ENCODE measurements around the gene RHEBL1.

RHEBL1 gene

GRCh38 chr12:49032276-49032675 is 37.5 kb downstream of the RHEBL1 start:
- Histone ChIP-seq H2AK5ac (ENCODE audit: low read length, severe bottlenecking) (no peak overlapping the region), H2BK12ac (ENCODE audit: low read length in 2 of 2) (no peak overlapping the region), H4K8ac (ENCODE audit: low read length) (no peak overlapping the region), H3K4me1 (ENCODE audit: control insufficient read depth, insufficient read depth, low read depth, low read length) (peaks cover 2% of the 10 kb centered on the region), H4K91ac (ENCODE audit: low read length) (no peak overlapping the region), H3K14ac (ENCODE audit: low read length in 2 of 2) (no peak overlapping the region), H2AFZ (ENCODE audit: low read depth, low read length) (no peak overlapping the region), H3K4ac (ENCODE audit: low read depth in 1 of 2, low read length in 2 of 2) (no peak overlapping the region), H3K9me3 (ENCODE audit: control insufficient read depth, low read length) (no peaks in the 10 kb centered on the region), H3K27ac (ENCODE audit: low read length, poor library complexity, severe bottlenecking) (no peak overlapping the region), H3K79me1 (replicated peaks; ENCODE audit: low read length, poor library complexity, severe bottlenecking) (peaks cover 65% of the 10 kb centered on the region), H3K27me3 (ENCODE audit: control insufficient read depth in 1 of 2, insufficient read depth in 1 of 2, low read length in 2 of 2) (no peaks in the 10 kb centered on the region), H3K18ac (ENCODE audit: low read depth in 1 of 2, low read length in 2 of 2) (no peak overlapping the region), H3K4me2 (ENCODE audit: low read length, poor library complexity, severe bottlenecking) (no peak overlapping the region), H2BK15ac (ENCODE audit: low read depth, poor library complexity, severe bottlenecking) (no peak overlapping the region), H3K9ac (ENCODE audit: low read length) (no peak overlapping the region), H3K23ac (ENCODE audit: low read length in 2 of 2) (no peak overlapping the region), H3K4me3 (ENCODE audit: insufficient read depth in 1 of 2, low read depth in 1 of 2, low read length in 2 of 2) (no peak overlapping the region), H2BK5ac (ENCODE audit: low read depth, low read length, poor library complexity, severe bottlenecking) (no peak overlapping the region), H2BK120ac (ENCODE audit: low read depth, low read length) (no peak overlapping the region), H3K36me3 (ENCODE audit: control insufficient read depth in 1 of 2, insufficient read depth in 2 of 2, low read depth in 1 of 2, low read length in 2 of 2) (peaks cover 75 to 96% of the 10 kb centered on the region in 2 experiments)
- DNase-seq, result no peak
- 95% methylated on average over 4 of the region's 4 CpGs for WGBS

- Histone ChIP-seq H3K27me3 (ENCODE audit: control insufficient read depth in 1 of 2, insufficient read depth in 1 of 2, low read length in 2 of 2) (no peaks in the 10 kb centered on the region), H3K4me3 (ENCODE audit: insufficient read depth in 1 of 2, low read depth in 1 of 2, low read length in 2 of 2) (no peak overlapping the region), H2AFZ (ENCODE audit: low read depth, low read length) (no peak overlapping the region), H3K4ac (ENCODE audit: low read depth in 1 of 2, low read length in 2 of 2) (no peak overlapping the region), H3K18ac (ENCODE audit: low read depth in 1 of 2, low read length in 2 of 2) (no peak overlapping the region), H3K14ac (ENCODE audit: low read length in 2 of 2) (no peak overlapping the region), H3K23ac (ENCODE audit: low read length in 2 of 2) (no peak overlapping the region), H3K9ac (ENCODE audit: low read length) (no peak overlapping the region), H2BK15ac (ENCODE audit: low read depth, poor library complexity, severe bottlenecking) (no peak overlapping the region), H3K4me1 (ENCODE audit: control insufficient read depth, insufficient read depth, low read depth, low read length) (peaks cover 2% of the 10 kb centered on the region), H2BK12ac (ENCODE audit: low read length in 2 of 2) (no peak overlapping the region), H3K79me1 (replicated peaks; ENCODE audit: low read length, poor library complexity, severe bottlenecking) (peaks cover 64% of the 10 kb centered on the region), H4K91ac (ENCODE audit: low read length) (no peak overlapping the region), H3K9me3 (ENCODE audit: control insufficient read depth, low read length) (no peaks in the 10 kb centered on the region), H2AK5ac (ENCODE audit: low read length, severe bottlenecking) (no peak overlapping the region), H2BK120ac (ENCODE audit: low read depth, low read length) (no peak overlapping the region), H2BK5ac (ENCODE audit: low read depth, low read length, poor library complexity, severe bottlenecking) (no peak overlapping the region), H3K4me2 (ENCODE audit: low read length, poor library complexity, severe bottlenecking) (no peak overlapping the region), H3K27ac (ENCODE audit: low read length, poor library complexity, severe bottlenecking) (no peak overlapping the region), H4K8ac (ENCODE audit: low read length) (no peak overlapping the region), H3K36me3 (ENCODE audit: control insufficient read depth in 1 of 2, insufficient read depth in 2 of 2, low read depth in 1 of 2, low read length in 2 of 2) (peaks cover 76 to 96% of the 10 kb centered on the region in 2 experiments)
- 98% methylated on average over 8 of the region's 8 CpGs for WGBS
- no peak for DNase-seq
Measured at GRCh38 chr12:49031573-49032161, 38.1 kb downstream of the RHEBL1 start.

GRCh38 chr12:49030714-49031572 is 38.8 kb downstream of the RHEBL1 start:
- no peak overlapping the region for H3K14ac ChIP-seq (ENCODE audit: low read length in 2 of 2)
- no peak overlapping the region for H3K4ac ChIP-seq (ENCODE audit: low read depth in 1 of 2, low read length in 2 of 2)
- H3K79me1 ChIP-seq (replicated peaks; ENCODE audit: low read length, poor library complexity, severe bottlenecking), result peaks cover 67% of the 10 kb centered on the region
- H3K18ac ChIP-seq (ENCODE audit: low read depth in 1 of 2, low read length in 2 of 2), result no peak overlapping the region
- peaks cover 2% of the 10 kb centered on the region for H3K4me1 ChIP-seq (ENCODE audit: control insufficient read depth, insufficient read depth, low read depth, low read length)
- H4K91ac ChIP-seq (ENCODE audit: low read length), result no peak overlapping the region
- H4K8ac ChIP-seq (ENCODE audit: low read length), result no peak overlapping the region
- no peak overlapping the region for H3K4me2 ChIP-seq (ENCODE audit: low read length, poor library complexity, severe bottlenecking)
- H3K27ac ChIP-seq (ENCODE audit: low read length, poor library complexity, severe bottlenecking), result no peak overlapping the region
- H3K9me3 ChIP-seq (ENCODE audit: control insufficient read depth, low read length), result no peaks in the 10 kb centered on the region
- no peak overlapping the region for H2AK5ac ChIP-seq (ENCODE audit: low read length, severe bottlenecking)
- WGBS, result 97% methylated on average over 19 of the region's 19 CpGs
- no peak overlapping the region for H2AFZ ChIP-seq (ENCODE audit: low read depth, low read length)
- H3K4me3 ChIP-seq (ENCODE audit: insufficient read depth in 1 of 2, low read depth in 1 of 2, low read length in 2 of 2), result no peak overlapping the region
- H2BK5ac ChIP-seq (ENCODE audit: low read depth, low read length, poor library complexity, severe bottlenecking), result no peak overlapping the region
- H2BK120ac ChIP-seq (ENCODE audit: low read depth, low read length), result no peak overlapping the region
- DNase-seq, result no peak
- H3K27me3 ChIP-seq (ENCODE audit: control insufficient read depth in 1 of 2, insufficient read depth in 1 of 2, low read length in 2 of 2), result no peaks in the 10 kb centered on the region
- no peak overlapping the region for H2BK15ac ChIP-seq (ENCODE audit: low read depth, poor library complexity, severe bottlenecking)
- H3K36me3 ChIP-seq (ENCODE audit: control insufficient read depth in 1 of 2, insufficient read depth in 2 of 2, low read depth in 1 of 2, low read length in 2 of 2), result peaks cover 84 to 98% of the 10 kb centered on the region in 2 experiments
- H2BK12ac ChIP-seq (ENCODE audit: low read length in 2 of 2), result no peak overlapping the region
- no peak overlapping the region for H3K9ac ChIP-seq (ENCODE audit: low read length)
- no peak overlapping the region for H3K23ac ChIP-seq (ENCODE audit: low read length in 2 of 2)

- DNase-seq, result no peak
- H3K27ac ChIP-seq (ENCODE audit: low read length, poor library complexity, severe bottlenecking), result no peak overlapping the region
- no peak overlapping the region for H2BK15ac ChIP-seq (ENCODE audit: low read depth, poor library complexity, severe bottlenecking)
- peaks cover 67% of the 10 kb centered on the region for H3K79me1 ChIP-seq (replicated peaks; ENCODE audit: low read length, poor library complexity, severe bottlenecking)
- H2BK5ac ChIP-seq (ENCODE audit: low read depth, low read length, poor library complexity, severe bottlenecking), result no peak overlapping the region
- no peak overlapping the region for H3K4me3 ChIP-seq (ENCODE audit: insufficient read depth in 1 of 2, low read depth in 1 of 2, low read length in 2 of 2)
- H2BK120ac ChIP-seq (ENCODE audit: low read depth, low read length), result no peak overlapping the region
- no peak overlapping the region for H4K91ac ChIP-seq (ENCODE audit: low read length)
- H3K14ac ChIP-seq (ENCODE audit: low read length in 2 of 2), result no peak overlapping the region
- no peak overlapping the region for H3K23ac ChIP-seq (ENCODE audit: low read length in 2 of 2)
- H2AFZ ChIP-seq (ENCODE audit: low read depth, low read length), result no peak overlapping the region
- H4K8ac ChIP-seq (ENCODE audit: low read length), result no peak overlapping the region
- no peak overlapping the region for H3K18ac ChIP-seq (ENCODE audit: low read depth in 1 of 2, low read length in 2 of 2)
- H3K4me2 ChIP-seq (ENCODE audit: low read length, poor library complexity, severe bottlenecking), result no peak overlapping the region
- no peak overlapping the region for H3K4ac ChIP-seq (ENCODE audit: low read depth in 1 of 2, low read length in 2 of 2)
- peaks cover 86 to 100% of the 10 kb centered on the region in 2 experiments for H3K36me3 ChIP-seq (ENCODE audit: control insufficient read depth in 1 of 2, insufficient read depth in 2 of 2, low read depth in 1 of 2, low read length in 2 of 2)
- 100% methylated on average over 4 of the region's 8 CpGs for whole genome bisulfite sequencing
- no peak overlapping the region for H2AK5ac ChIP-seq (ENCODE audit: low read length, severe bottlenecking)
- no peaks in the 10 kb centered on the region for H3K27me3 ChIP-seq (ENCODE audit: control insufficient read depth in 1 of 2, insufficient read depth in 1 of 2, low read length in 2 of 2)
- peaks cover 2% of the 10 kb centered on the region for H3K4me1 ChIP-seq (ENCODE audit: control insufficient read depth, insufficient read depth, low read depth, low read length)
- no peak overlapping the region for H3K9ac ChIP-seq (ENCODE audit: low read length)
- no peaks in the 10 kb centered on the region for H3K9me3 ChIP-seq (ENCODE audit: control insufficient read depth, low read length)
- H2BK12ac ChIP-seq (ENCODE audit: low read length in 2 of 2), result no peak overlapping the region
Measured at GRCh38 chr12:49030119-49030518, 39.7 kb downstream of the RHEBL1 start.

Data from mesenchymal stem cell (in vitro differentiated cells and primary cell).